Kidney (tissue), 14 donors: ENCODE data around the gene UBE2F. TPM values are rescaled to one million over a fixed set of nuclear protein-coding genes. Genes with fewer than 3 reads are reported as not detected.

ENCODE experiments used
- DNase-seq, 5 donors: peaks; one replicate each; pipeline ENCODE4 v3.0.0-alpha.2; 2013 to 2020
- FAIRE-seq: peaks from 2 replicates; lab custom pipeline; 2012; peaks lifted over from hg19 to GRCh38; lab: Jason Lieb, UNC
- H3K27ac ChIP-seq, 2 donors: one replicate each; pipeline ENCODE4 v1.7.0; 2013; ENCODE audit warnings: low read depth in 2 of 2, low read length in 2 of 2, inconsistent platforms in 1 of 2
- H3K27me3 ChIP-seq: one replicate; pipeline ENCODE4 v1.7.1; 2013; ENCODE audit warnings: low read length, inconsistent platforms; ENCODE audit not compliant: control insufficient read depth, insufficient read depth
- H3K36me3 ChIP-seq, 3 donors: one replicate each; pipeline versions ENCODE4 v1.7.0 to v1.7.1; 2013; ENCODE audit warnings: low read length in 3 of 3, control low read depth in 1 of 3, inconsistent platforms in 1 of 3; ENCODE audit not compliant: insufficient read depth in 3 of 3, control insufficient read depth in 2 of 3
- H3K4me1 ChIP-seq, 3 donors: one replicate each; pipeline versions ENCODE4 v1.7.0 to v1.7.1; 2013; ENCODE audit warnings: low read length in 3 of 3, inconsistent platforms in 1 of 3, low read depth in 1 of 3; ENCODE audit not compliant: control insufficient read depth in 2 of 3, insufficient read depth in 2 of 3
- H3K4me3 ChIP-seq, 3 donors: one replicate each; pipeline versions ENCODE4 v1.7.0 to v1.8.1; 2013; ENCODE audit warnings: low read length in 3 of 3, control low read depth in 1 of 3, inconsistent platforms in 1 of 3
- H3K9ac ChIP-seq, 3 donors: one replicate each; pipeline versions ENCODE4 v1.7.0 to v1.7.1; 2013; ENCODE audit warnings: low read length in 3 of 3, control low read depth in 1 of 3, inconsistent platforms in 1 of 3
- H3K9me3 ChIP-seq, 3 donors: one replicate each; pipeline versions ENCODE4 v1.7.0 to v1.7.1; 2013; ENCODE audit warnings: low read length in 3 of 3, control low read depth in 1 of 3, inconsistent platforms in 1 of 3; ENCODE audit not compliant: control insufficient read depth in 2 of 3, insufficient read depth in 1 of 3
- CTCF ChIP-seq: IDR thresholded peaks from 3 replicates; pipeline ENCODE4 v1.5.1; 2012; ENCODE audit warnings: mild to moderate bottlenecking, moderate library complexity, borderline replicate concordance; ENCODE audit not compliant: insufficient read depth; ENCODE audit errors: extremely low read depth
- intact Hi-C: fragments of 100-400 bp; cut with DNase I; formaldehyde crosslinking; loops from one replicate; pipeline ENCODE4 v1.11.1; 2022
- polyA plus RNA-seq: library from polyadenylated mRNA; stranded (reverse); fragments of 350-450 nt; fragmentation: Illumina TruSeq; extraction: RNeasy Lipid Tissue Mini Kit (QIAGEN cat#74804); gene quantifications from one replicate; pipeline ENCODE4 v1.2.3, GENCODE V29; 2014; ENCODE audit warnings: low read depth, low replicate concordance; ENCODE audit not compliant: insufficient read depth
- total RNA-seq: library from RNA; stranded (reverse); fragmentation: NEBNext Ultra II Directional; extraction: Animal tissue kit (Norgen Biotek cat#: 25700); gene quantifications from one replicate; pipeline ENCODE4 v1.2.1, GENCODE V29; 2021
- donor health status: control.
- donor health status: control.
- donor health status: control.
- donor health status: control.
- donor health status: control.
- donor health status: DM: yes; HTN: yes; CAD: no.
- donor health status: Normal renal cell carcinoma (clear cell type).

Gene UBE2F
- total and polyA plus RNA-seq, 2 donors from 2014 or later: 34.5 to 68.7 TPM

GRCh38 chr2:238061315-238062202, 94.7 kb downstream of the UBE2F start:
- no peaks in the 10 kb centered on the region for H3K27me3 ChIP-seq
- FAIRE-seq: no peak
- peak; percentile 40 to 84 (median 62) for DNase-seq

GRCh38 chr2:238063414-238064189, 96.8 kb downstream of the UBE2F start:
- Histone ChIP-seq H3K9me3 (no peaks in the 10 kb centered on the region), H3K9ac (no peak overlapping the region), H3K27ac (peak overlapping the region; percentile 17 to 38), H3K36me3 (no peaks in the 10 kb centered on the region), H3K4me1 (peaks cover 0 to 16% (median 15%) of the 10 kb centered on the region in 3 donors), H3K27me3 (no peaks in the 10 kb centered on the region), H3K4me3 (no peak overlapping the region)
- no peak for TF ChIP-seq CTCF
- DNase-seq (no peak), FAIRE-seq (no peak)
- intact Hi-C loops: no loop called here

More at GRCh38 chr2:238061315-238062202, 94.7 kb downstream of the UBE2F start:
- H3K4me3 ChIP-seq: peak overlapping the region; percentile 30 to 89 (median 70)
- H3K36me3 ChIP-seq: no peaks in the 10 kb centered on the region
- peak overlapping the region; percentile 26 to 86 (median 73) for H3K9ac ChIP-seq
- no peaks in the 10 kb centered on the region for H3K9me3 ChIP-seq
- peak overlapping the region; percentile 24 to 59 for H3K27ac ChIP-seq
- intact Hi-C loops: no loop called here
- TF ChIP-seq CTCF: no peak
- H3K4me1 ChIP-seq: peaks cover 0 to 16% (median 15%) of the 10 kb centered on the region in 3 donors

GRCh38 chr2:238064376-238064775, 97.6 kb downstream of the UBE2F start:
- TF ChIP-seq CTCF: no peak
- no peaks in the 10 kb centered on the region for H3K36me3 ChIP-seq
- H3K27ac ChIP-seq: no peak overlapping the region
- H3K4me3 ChIP-seq: peak overlapping the region in 1 of 3 donors; percentile 10
- no peaks in the 10 kb centered on the region for H3K9me3 ChIP-seq
- no peak overlapping the region for H3K9ac ChIP-seq
- DNase-seq: peak in 2 of 5 donors; percentile 16 to 49
- FAIRE-seq: no peak
- peaks cover 0 to 18% (median 16%) of the 10 kb centered on the region in 3 donors for H3K4me1 ChIP-seq
- H3K27me3 ChIP-seq: no peaks in the 10 kb centered on the region
- intact Hi-C loops: no loop called here
